A549 treated with CpdA at 1 μM for 4 hours (cell line): ENCODE measurements around the gene CDC40. TPM values are rescaled to one million over a fixed set of nuclear protein-coding genes. Genes with fewer than 3 reads are reported as not detected.

Experiments used
- total RNA-seq: library from RNA; stranded (reverse); fragments of 200-300 nt; extraction: Qiagen RNA extraction; gene quantifications from 5 replicates; pipeline ENCODE4 v1.2.3, GENCODE V29; 2022; ENCODE audit warnings: low read depth

CDC40 gene
- total RNA-seq: 8.1 to 11.5 TPM (median 9.3 TPM) in 5 replicates

DNA sequence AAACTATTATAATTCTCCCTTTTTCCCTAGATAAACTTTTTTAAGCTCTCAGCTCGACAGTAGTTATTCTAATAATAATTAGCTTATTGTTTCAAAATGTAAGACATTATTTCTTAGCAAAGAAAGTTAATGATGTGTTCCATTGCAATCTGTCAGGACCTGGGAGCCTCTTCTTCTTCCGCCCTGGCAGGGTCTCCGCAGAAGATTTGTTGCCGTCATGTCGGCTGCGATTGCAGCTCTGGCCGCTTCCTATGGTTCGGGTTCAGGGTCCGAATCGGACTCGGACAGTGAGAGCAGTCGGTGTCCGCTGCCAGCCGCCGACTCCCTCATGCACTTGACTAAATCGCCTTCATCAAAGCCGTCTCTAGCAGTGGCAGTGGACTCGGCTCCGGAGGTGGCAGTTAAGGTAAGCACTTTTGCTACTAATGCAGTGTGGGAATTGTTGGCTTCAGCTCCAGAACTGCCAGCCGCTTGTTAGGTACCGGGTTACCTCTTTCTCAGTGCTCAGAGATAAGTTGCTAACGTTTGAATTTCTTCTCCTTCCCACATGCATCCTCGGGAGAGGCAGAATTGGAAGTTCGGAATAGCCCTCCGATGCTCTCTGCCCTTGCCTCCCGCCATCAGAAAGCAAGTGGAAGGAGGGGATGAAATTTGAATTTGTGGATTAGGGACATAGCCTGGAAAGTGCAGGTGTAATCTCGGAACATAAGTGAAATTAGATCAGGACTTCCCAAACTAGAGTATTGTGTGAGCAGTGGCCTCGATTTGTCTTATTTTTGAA, at the start of gene CDC40:
Gene CDC40, plus strand, starts transcription at position 200 of the 781 bp plus-strand sequence. Its CDS starts 18 bp downstream, at position 218.

DNA sequence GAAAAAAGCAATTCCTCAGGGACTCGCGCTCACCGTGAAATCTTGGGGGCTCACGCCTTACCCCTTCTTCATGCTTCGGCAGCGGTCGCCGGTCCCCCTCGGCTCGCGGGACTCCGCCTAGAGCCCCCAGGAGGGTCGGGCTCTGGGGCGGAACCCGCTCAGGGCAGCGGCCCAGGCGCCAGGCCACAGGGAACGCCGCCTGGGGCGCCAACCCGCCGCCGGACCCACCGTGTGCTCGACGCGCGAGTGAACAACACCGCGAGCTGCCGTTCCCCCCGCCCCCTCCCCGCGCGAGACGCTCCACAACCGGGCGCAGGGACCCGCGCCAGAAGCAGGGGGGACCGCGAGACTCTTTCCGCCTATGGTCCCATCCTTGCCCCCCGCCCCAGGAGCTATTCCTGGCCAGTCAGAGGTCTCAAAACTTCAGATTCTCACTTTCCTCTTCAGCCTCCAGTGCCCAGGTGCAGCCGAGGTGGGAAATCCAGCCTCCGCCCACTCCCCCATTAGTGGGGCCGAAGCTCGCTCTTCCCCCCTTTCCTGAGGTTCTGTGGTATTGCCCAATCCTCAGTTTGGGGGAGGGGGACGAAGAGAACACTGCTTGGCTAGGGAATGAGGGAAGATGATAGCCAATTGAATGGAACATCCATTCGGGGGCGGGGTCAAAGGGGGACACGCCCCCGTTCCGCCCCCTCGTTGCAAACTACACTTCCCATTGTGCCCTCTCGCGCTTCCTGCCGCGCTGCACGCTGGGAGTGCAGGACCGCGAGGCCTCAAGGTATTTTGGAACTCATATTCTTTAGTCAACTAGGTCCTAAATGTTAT, 610 bp upstream of the CDC40 start, which contains the start of gene WASF1:
Gene WASF1, minus strand, starts transcription at position 265 of the 822 bp plus-strand sequence. CDS start 52,069 bp downstream, outside the sequence.

Other genes starting within 250 kb of the CDC40 start
- not detected in 5 replicates for gene GPR6, start 202.1 kb upstream of the CDC40 start, total RNA-seq
- gene WASF1, start 757 bp upstream of the CDC40 start, total RNA-seq: 11.0 to 14.6 TPM (median 12.3 TPM) in 5 replicates
- gene METTL24, start 177.9 kb downstream of the CDC40 start, total RNA-seq: not detected in 5 replicates
- gene DDO, start 235.1 kb downstream of the CDC40 start, total RNA-seq: 0.03 to 0.20 TPM (median 0.10 TPM) in 3 of 5 replicates, not detected in the others